ENCODE measurements around the gene CACHD1. TPM values are rescaled to one million over a fixed set of nuclear protein-coding genes. Genes with fewer than 3 reads are reported as not detected.

CACHD1 gene
- total RNA-seq, 1 donor from 2014 or later: 0.11 TPM

- intact Hi-C loops (cut with micrococcal nuclease): no loop called here
Measured at GRCh38 chr1:64519901-64520300, 50.0 kb downstream of the CACHD1 start.

DNA sequence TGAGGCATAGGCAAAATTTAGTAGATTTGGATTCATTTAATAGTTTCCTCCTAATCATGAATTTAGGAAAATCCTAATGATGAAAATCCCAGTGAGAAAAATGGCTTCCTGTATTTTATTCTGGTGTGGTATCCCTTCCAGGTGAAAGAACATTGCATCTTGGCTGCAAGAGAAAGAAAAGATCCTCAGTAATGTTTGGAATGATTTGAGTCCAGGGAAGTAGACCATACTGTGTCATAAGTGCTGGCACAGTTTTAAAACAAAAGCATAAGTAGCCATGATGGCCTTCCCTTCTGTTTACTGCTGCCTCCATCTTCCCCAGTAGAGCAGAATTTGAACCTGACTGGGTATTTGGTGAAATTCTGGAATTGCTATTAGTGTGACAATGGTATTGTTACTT, 52.8 kb downstream of the CACHD1 start:
- intact Hi-C loops (cut with micrococcal nuclease): no loop called here

- intact Hi-C loops (cut with micrococcal nuclease): no loop called here
Measured at GRCh38 chr1:64523413-64524337, 53.7 kb downstream of the CACHD1 start.

GRCh38 chr1:64524614-64525013, 54.7 kb downstream of the CACHD1 start:
- intact Hi-C loops (cut with micrococcal nuclease): no loop called here

- intact Hi-C loops (cut with micrococcal nuclease): no loop called here
Measured at GRCh38 chr1:64525116-64525686, 55.3 kb downstream of the CACHD1 start.

GRCh38 chr1:64526312-64526711, 56.4 kb downstream of the CACHD1 start:
- intact Hi-C loops (cut with micrococcal nuclease): no loop called here

DNA sequence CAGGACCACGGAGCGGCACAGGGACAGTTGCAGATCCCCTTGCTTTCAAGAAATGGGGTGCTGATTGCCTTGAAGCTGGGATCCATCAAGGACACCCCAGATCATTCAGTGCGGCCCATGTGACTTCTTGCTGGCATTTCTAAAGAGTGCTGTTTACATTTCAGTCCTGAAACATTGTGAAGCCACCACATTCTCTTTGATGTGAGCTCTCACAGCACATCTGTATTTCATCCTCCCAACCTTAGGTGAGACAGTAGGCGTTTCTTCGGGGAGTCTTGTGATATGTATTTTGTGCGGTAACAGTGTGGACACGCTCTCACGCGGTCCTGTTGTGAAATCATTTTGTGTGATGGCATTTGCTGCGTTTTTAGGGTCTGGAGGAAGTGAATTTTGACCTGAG, 57.2 kb downstream of the CACHD1 start:
- intact Hi-C loops (cut with micrococcal nuclease): no loop called here

DNA sequence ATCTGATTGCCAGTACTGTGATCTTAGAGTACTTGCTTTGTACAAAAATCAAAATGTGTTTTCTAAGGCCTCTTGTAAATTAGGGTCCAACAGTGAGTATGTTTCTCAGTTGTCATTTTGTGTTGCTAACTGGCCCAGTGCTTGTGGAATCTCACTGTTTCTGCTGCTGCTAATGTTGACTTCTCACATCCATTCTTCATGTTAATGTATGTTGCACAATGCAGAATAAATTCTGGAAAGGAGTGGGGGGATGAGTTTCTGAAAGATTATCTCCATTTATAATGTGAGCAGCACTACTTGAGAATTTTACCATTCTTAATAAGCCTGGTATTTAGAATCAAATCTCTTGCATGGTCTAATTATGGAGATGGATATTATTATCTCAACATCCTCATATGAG, 57.9 kb downstream of the CACHD1 start:
- intact Hi-C loops (cut with micrococcal nuclease): no loop called here

- intact Hi-C loops (cut with micrococcal nuclease): no loop called here
Measured at GRCh38 chr1:64530969-64531692, 61.2 kb downstream of the CACHD1 start.

- intact Hi-C loops (cut with micrococcal nuclease): no loop called here
Measured at GRCh38 chr1:64532646-64533045, 62.7 kb downstream of the CACHD1 start.

GRCh38 chr1:64535938-64536835, 66.3 kb downstream of the CACHD1 start:
- intact Hi-C loops (cut with micrococcal nuclease): no loop called here

DNA sequence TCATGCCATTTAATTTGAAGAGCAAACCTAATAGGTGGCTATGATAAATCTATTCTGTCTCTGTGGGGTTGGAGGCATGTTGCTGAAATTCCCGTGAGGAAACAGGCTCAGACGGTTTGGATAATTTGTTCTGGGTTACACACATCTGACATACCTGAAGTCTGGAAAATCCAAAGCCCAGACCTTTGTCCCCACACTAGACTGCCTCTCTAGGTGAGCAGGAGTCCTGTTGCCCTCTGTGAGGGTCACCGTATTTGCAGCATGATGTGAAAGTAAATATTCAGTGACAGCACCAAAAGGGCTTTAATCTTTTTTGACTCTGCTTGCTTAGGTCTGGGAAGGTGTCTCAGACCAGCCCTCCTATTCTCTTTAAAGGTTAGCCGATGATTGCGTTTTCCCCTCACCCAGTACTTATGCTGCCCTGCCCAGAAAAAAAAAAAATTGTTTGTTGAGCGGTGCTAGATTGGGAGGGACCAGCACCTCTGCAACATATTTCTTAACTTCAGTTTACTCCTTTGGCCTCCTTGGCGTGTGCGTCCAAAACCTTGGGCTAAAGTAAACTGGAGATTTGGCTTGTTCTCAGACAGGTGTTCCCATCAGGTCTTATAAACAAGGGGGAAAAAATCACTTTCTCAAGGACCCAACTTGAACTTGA, 67.0 kb downstream of the CACHD1 start:
- intact Hi-C loops (cut with micrococcal nuclease): no loop called here

DNA sequence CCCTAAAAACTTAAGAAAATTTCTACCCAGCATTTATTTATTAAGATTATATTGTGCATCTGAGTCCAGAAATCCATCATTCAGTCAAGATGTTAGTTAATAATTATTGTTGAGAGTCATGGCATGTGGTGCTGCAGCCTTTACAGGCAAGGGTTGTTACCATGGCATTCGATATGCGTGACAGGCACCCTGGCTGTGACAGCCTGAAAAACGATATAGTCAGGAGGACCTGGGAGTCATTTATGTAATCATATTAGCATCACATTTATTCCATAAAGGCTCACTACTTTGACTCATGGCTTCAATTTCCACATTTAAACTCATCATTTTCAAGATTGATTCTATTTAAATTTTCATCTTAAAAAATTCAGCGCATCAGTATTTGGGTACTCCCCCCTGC, 68.0 kb downstream of the CACHD1 start:
- intact Hi-C loops (cut with micrococcal nuclease): no loop called here

GRCh38 chr1:64538389-64538788, 68.5 kb downstream of the CACHD1 start:
- intact Hi-C loops (cut with micrococcal nuclease): no loop called here

DNA sequence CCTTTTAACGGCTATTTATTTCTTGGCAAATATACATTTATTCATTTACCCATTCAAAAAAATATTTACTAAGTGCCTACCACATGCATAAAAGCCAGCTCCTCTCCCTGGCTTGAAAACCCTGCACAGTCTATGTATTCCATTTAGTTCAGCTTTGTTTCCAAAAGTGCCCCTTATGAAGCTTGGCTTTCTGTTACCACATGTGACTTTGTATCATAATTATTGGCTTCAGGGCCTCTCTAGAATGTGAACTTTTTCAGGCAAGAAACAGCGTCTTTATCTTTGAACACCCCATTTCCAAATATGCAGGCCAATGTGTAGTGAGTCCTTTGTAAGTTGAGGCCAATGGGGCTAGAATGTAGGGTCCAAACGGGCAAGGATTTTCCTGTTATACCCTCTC, 69.4 kb downstream of the CACHD1 start:
- intact Hi-C loops (cut with micrococcal nuclease): no loop called here

DNA sequence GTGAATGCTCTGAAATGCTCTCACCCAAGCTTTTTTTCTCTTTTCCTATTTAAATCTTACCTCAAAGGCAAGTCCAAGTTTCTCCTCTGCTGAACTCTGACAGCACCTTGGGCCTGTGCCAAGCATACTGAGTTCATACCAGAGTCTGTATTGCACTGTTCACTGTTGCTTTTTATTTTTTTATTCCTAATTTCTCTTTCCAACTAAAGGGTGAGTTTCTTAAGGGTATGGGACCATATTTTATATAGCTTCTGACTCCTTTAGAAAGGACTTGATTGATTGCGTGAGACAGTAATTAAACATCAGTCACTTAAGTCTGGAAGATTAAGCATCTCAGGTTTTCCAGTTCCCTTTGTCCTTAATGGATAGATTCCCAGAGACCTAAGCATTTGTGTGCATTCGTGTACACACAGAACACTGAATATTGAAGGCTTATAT, 69.9 kb downstream of the CACHD1 start:
- intact Hi-C loops (cut with micrococcal nuclease): no loop called here

GRCh38 chr1:64540265-64540791, 70.4 kb downstream of the CACHD1 start:
- intact Hi-C loops (cut with micrococcal nuclease): no loop called here

DNA sequence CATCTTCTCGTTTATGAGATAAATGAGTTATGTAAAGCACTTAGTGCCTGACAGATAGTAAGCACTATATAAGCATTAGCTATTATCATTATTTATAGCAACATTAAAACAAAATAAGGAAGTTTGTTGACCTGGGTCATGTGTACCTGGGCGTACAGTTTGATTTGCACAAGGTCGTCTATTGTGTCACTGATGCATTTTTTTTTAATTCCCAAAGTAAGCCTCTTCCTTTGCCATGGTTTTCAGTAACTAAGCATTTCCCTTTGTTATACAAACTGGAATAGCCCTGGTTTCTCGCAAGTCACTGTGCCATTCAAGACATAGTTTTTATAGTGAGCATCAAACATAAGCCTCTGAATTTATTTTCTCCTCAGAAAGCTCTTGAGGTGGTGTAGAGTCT, 72.2 kb downstream of the CACHD1 start:
- intact Hi-C loops (cut with micrococcal nuclease): no loop called here

- intact Hi-C loops (cut with micrococcal nuclease): no loop called here
Measured at GRCh38 chr1:64543831-64544230, 73.9 kb downstream of the CACHD1 start.

DNA sequence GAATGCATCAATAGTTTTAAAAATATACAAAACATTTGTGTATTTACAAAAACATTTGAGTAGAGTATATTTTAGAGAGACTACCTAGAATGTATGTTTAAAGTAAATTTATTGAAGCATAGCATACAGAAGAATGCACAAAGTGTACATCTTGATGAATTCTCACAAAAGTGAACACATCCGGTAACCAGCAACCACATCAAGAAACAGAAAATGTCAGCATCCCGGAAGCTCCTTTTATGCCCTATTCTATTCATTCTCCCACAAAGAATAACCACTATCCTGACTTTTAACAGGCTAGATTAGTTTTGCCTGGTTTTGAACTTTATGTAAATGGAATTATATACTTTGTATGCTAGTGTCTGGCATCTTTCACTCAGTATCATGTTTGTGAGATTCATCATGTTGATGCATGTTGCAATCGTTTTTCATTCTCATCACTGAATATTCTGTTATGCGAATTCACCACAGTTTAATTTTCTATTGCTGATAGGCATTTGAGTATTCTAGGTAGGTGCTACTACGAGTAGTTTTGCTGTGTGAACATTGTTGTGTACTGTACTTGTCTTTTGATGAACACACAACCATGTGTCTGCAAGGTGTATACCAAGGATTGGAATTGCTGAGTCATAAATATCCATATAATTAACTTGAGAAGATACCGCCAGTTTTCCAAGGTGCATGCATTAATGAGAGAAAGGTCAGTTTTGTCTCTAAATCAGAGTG, 75.4 kb downstream of the CACHD1 start:
- intact Hi-C loops (cut with micrococcal nuclease): no loop called here
